Ovary (tissue), 9 donors: Measurements from ENCODE around the gene LGI2. TPM values are rescaled to one million over a fixed set of nuclear protein-coding genes. Genes with fewer than 3 reads are reported as not detected.
"Not testable (repeated sequence)": the region's sequence is repeated elsewhere in the genome, so short reads cannot be mapped to it uniquely, and the experiment has no call there.

ENCODE experiments used
- DNase-seq, 5 donors: peaks; one replicate each; pipeline ENCODE4 v3.0.0-alpha.2; 2019 to 2020
- H3K27ac ChIP-seq, 2 donors: fragments of 200-600 bp; one replicate each; pipeline versions ENCODE4 v1.5.1 to v1.8.0; 2019 to 2022
- H3K27me3 ChIP-seq: fragments of 200-600 bp; one replicate; pipeline ENCODE4 v1.8.0; 2022
- H3K36me3 ChIP-seq: fragments of 200-600 bp; sonication (generic); one replicate; pipeline ENCODE4 v1.5.1; 2019
- H3K4me1 ChIP-seq: one replicate; pipeline ENCODE4 v1.8.1; 2013; ENCODE audit warnings: mild to moderate bottlenecking, moderate library complexity; ENCODE audit not compliant: insufficient read depth
- H3K4me3 ChIP-seq: fragments of 200-600 bp; sonication (generic); one replicate; pipeline ENCODE4 v1.5.1; 2017
- H3K9me3 ChIP-seq, 2 donors: fragments of 200-600 bp in 1 of 2; sonication (generic) in 1 of 2; one replicate each; pipeline versions ENCODE4 v1.5.1 to v1.8.1; 2013 to 2019; ENCODE audit warnings: mild to moderate bottlenecking in 1 of 2, moderate library complexity in 1 of 2
- EP300 ChIP-seq: sonication (generic); formaldehyde crosslinking; IDR thresholded peaks from one replicate; pipeline ENCODE4 v1.6.1; 2017; ENCODE audit warnings: antibody characterized with exemption
- POLR2A ChIP-seq: fragments of 450-650 bp; IDR thresholded peaks from one replicate; pipeline ENCODE4 v1.6.1; 2017; ENCODE audit warnings: antibody characterized with exemption, mild to moderate bottlenecking, moderate library complexity
- WGBS, 3 donors: extraction: QIAGEN DNeasy Blood & Tissue Kit in 1 of 3; methylation state at CpG; one replicate each; pipeline versions ENCODE4 v1.1.5 to v1.1.7; 2013 to 2017; 5-methylcytosine and 5-hydroxymethylcytosine counted together
- intact Hi-C, 4 donors: fragments of 100-400 bp; cut with DNase I; formaldehyde crosslinking; loops; one replicate each; pipeline versions ENCODE4 v1.11.0 to v1.15.1; 2022 to 2023
- polyA plus RNA-seq, 2 donors: library from polyadenylated mRNA; stranded (reverse); fragments of 200-250 nt in 1 of 2; fragments of 350-450 nt in 1 of 2; fragmentation: Illumina TruSeq in 1 of 2; extraction: RNeasy Lipid Tissue Mini Kit (QIAGEN cat#74804) in 1 of 2; gene quantifications; one replicate each; pipeline ENCODE4 v1.2.3, GENCODE V29; 2013 to 2014
- total RNA-seq, 7 donors: library from RNA; depleted of rRNA in 2 of 7; stranded (reverse); fragments of >200 nt in 2 of 7; fragmentation: NEBNext Ultra II Directional in 3 of 7; extraction: Animal tissue kit (Norgen Biotek cat#: 25700) in 3 of 7; gene quantifications; one replicate each; pipeline versions ENCODE4 v1.1.0 to v1.2.4, GENCODE V29; 2016 to 2023
- TF ChIP-seq, protein P1 (sequence below), 3 donors: fragments of 450-650 bp in 2 of 3; fragments of 200-600 bp in 1 of 3; IDR thresholded peaks; one replicate each; pipeline versions ENCODE4 v1.5.1 to v1.8.0; 2016 to 2022; ENCODE audit warnings: antibody characterized with exemption in 3 of 3, mild to moderate bottlenecking in 1 of 3
- donor health status: DM: no; HTN: no; CAD: no; lungs with moderate emphysema.
- donor health status: DM: no; HTN: no; CAD: no.
- donor health status: Bipolar disorder and iron deficiency.
- donor health status: DM: yes; HTN: yes; CAD: no.
- donor health status: DM: no; HTN: no; CAD: no.
- donor health status: DM: yes; HTN: yes; CAD: no.

The LGI2 gene
- total and polyA plus RNA-seq, 9 donors, result 0.36 to 19.8 (median 1.9) TPM

DNA sequence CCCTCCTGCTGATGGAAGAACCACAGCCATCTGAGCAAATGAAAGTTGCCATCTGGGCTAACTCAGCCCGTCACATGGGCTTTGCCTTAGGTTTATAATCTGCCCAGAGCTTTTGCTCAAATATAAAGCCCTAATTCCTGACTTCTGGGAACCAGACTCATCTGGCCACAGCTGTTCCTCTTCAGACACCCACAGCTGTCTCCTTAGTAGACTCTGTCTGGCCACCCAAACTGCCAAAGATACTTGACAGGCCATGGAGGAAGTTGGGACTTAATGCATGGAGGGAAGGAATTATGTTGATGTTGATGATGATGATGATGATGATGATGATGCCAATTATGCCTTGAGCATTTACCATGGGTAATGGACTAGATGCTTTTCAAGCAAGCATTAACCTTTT, 8.0 kb downstream of the LGI2 start:
- H3K9me3 ChIP-seq, result no peaks in the 10 kb centered on the region
- no peak for DNase-seq
- H3K4me1 ChIP-seq, result no peaks in the 10 kb centered on the region
- no peaks in the 10 kb centered on the region for H3K36me3 ChIP-seq
- WGBS, 3 donors, result 83 to 95% (median 92%) methylated on average over 1 of the region's 1 CpG
- no peaks in the 10 kb centered on the region for H3K27me3 ChIP-seq
- TF ChIP-seq POLR2A, result no peak
- TF ChIP-seq EP300, result no peak
- TF ChIP-seq, protein P1, sequence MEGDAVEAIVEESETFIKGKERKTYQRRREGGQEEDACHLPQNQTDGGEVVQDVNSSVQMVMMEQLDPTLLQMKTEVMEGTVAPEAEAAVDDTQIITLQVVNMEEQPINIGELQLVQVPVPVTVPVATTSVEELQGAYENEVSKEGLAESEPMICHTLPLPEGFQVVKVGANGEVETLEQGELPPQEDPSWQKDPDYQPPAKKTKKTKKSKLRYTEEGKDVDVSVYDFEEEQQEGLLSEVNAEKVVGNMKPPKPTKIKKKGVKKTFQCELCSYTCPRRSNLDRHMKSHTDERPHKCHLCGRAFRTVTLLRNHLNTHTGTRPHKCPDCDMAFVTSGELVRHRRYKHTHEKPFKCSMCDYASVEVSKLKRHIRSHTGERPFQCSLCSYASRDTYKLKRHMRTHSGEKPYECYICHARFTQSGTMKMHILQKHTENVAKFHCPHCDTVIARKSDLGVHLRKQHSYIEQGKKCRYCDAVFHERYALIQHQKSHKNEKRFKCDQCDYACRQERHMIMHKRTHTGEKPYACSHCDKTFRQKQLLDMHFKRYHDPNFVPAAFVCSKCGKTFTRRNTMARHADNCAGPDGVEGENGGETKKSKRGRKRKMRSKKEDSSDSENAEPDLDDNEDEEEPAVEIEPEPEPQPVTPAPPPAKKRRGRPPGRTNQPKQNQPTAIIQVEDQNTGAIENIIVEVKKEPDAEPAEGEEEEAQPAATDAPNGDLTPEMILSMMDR (IDR thresholded peaks at IDR 0.05), result no peak
- H3K27ac ChIP-seq, result no peak overlapping the region
- intact Hi-C loops, result no loop called here
- H3K4me3 ChIP-seq, result no peak overlapping the region

DNA sequence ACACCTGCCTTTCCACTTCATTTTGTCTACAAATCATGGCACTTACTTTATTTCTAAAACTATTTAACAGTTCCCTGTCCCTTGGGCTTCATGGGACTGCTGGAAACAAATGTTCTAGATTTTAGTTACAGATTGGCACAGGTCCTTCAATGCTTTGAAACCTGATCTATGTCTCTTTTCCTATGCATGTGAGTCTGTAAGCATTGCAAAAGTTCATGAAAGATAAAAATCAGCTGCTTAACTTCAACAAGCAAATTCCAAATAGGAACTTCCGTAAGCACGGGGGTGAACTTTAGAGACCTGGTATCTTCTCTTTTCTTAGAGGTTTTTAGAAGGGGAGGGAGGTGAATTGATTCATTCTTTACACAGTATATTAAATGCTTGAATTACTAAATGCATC, 9.5 kb downstream of the LGI2 start:
- DNase-seq, result no peak
- Histone ChIP-seq H3K4me1 (no peaks in the 10 kb centered on the region), H3K9me3 (no peaks in the 10 kb centered on the region), H3K4me3 (no peak overlapping the region), H3K27ac (no peak overlapping the region), H3K36me3 (no peaks in the 10 kb centered on the region), H3K27me3 (no peaks in the 10 kb centered on the region)
- 79 to 85% (median 81%) methylated on average over 2 of the region's 2 CpGs for WGBS, 3 donors
- TF ChIP-seq POLR2A (no peak), EP300 (no peak)
- TF ChIP-seq, protein P1 (IDR thresholded peaks at IDR 0.05), result no peak
- intact Hi-C loops, result no loop called here

DNA sequence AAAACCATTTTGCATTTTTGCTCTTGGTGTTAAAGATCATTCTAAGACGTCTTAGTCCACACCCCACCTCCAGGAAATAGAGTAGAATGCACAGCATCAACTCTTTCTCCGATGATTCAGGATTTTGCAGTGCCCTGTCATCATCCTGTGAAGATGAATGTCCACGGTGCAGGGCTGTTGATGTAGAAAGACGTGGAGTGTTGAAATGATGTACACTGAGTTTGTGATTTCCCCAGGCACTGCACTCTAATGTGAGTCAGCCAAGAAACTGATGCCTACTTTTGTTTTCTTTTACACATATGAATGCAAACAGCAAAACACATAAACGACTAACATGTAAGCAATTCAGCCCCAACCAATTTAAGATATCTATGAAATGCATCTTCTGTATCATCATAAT, 10.5 kb downstream of the LGI2 start:
- TF ChIP-seq EP300, result no peak
- no peak for TF ChIP-seq POLR2A
- TF ChIP-seq, protein P1 (IDR thresholded peaks at IDR 0.05), result no peak
- intact Hi-C loops, result no loop called here
- H3K4me3 ChIP-seq, result no peak overlapping the region
- WGBS, 3 donors, result 31 to 82% (median 69%) methylated on average over 5 of the region's 5 CpGs
- no peaks in the 10 kb centered on the region for H3K4me1 ChIP-seq
- no peaks in the 10 kb centered on the region for H3K9me3 ChIP-seq
- H3K27ac ChIP-seq, result no peak overlapping the region
- H3K27me3 ChIP-seq, result no peaks in the 10 kb centered on the region
- no peaks in the 10 kb centered on the region for H3K36me3 ChIP-seq
- DNase-seq, result no peak

DNA sequence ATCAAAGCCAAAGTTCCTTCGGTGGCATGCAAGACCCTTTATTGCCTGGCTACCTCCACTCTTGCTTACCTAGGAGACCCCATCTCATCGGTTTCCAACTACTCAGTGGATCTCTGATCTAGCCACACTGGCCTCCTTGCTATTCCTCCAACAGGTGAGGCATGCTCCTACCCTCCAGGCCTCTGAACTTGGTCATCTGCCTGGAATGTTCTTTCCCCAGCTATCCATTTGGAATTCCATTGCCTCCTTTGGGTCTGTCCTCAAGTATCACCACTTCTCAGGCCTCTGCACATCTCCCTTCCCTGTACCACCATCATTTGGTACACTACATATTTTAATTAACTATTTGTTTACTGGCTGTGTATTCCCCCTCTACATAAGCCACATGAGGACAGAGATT, 11.2 kb downstream of the LGI2 start:
- Histone ChIP-seq H3K4me3 (no peak overlapping the region), H3K27me3 (no peaks in the 10 kb centered on the region), H3K27ac (no peak overlapping the region), H3K9me3 (no peaks in the 10 kb centered on the region), H3K36me3 (no peaks in the 10 kb centered on the region), H3K4me1 (no peaks in the 10 kb centered on the region)
- TF ChIP-seq, protein P1 (IDR thresholded peaks at IDR 0.05), result no peak
- TF ChIP-seq EP300, result no peak
- TF ChIP-seq POLR2A, result no peak
- intact Hi-C loops, result no loop called here
- DNase-seq, result no peak
- 90 to 100% (median 91%) methylated on average over 2 of the region's 2 CpGs for WGBS, 3 donors

DNA sequence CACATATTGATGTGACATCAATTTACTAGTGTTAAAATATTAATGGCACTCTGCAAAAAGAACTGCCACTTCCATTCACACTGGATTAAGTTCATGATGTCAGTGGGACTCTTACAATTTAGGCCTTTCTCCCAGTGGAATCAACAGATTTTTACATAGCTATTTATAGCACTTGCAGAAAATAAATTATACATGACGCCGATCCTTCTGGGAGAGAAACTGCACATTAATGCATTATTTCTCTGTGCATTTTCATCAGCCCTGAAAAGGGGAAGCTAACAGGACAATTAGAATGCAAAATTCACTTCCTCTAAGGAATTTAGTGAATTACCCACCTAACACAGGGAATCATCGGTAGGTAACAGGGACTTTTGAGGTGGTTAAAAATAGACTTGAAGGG, 15.7 kb downstream of the LGI2 start:
- TF ChIP-seq, protein P1 (IDR thresholded peaks at IDR 0.05), result no peak
- TF ChIP-seq POLR2A (no peak), EP300 (no peak)
- Histone ChIP-seq H3K27ac (no peak overlapping the region), H3K9me3 (no peaks in the 10 kb centered on the region), H3K27me3 (no peaks in the 10 kb centered on the region), H3K4me3 (no peak overlapping the region), H3K4me1 (no peaks in the 10 kb centered on the region), H3K36me3 (no peaks in the 10 kb centered on the region)
- no peak for DNase-seq
- WGBS, 3 donors, result 63 to 69% (median 64%) methylated on average over 3 of the region's 3 CpGs
- intact Hi-C loops, result no loop called here

DNA sequence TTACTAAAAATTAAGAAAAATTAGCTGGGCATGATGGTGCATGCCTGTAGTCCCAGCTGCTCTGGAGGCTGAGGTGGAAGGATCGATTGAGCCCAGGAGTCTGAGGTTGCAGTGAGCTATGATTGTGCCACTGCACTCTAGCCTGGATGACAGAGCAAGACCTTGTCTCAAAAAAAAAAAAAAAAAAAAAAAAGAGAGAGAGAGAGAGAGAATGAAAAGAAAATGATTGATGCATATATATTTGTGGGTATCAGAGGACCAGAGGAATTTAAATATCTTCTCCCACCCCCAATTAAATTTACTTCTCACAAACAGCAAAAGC, 16.1 kb downstream of the LGI2 start:
- DNase-seq, intact Hi-C loops, H3K4me3 ChIP-seq, H3K4me1 ChIP-seq, H3K27ac ChIP-seq, H3K27me3 ChIP-seq, H3K9me3 ChIP-seq, H3K36me3 ChIP-seq: not testable (repeated sequence)
- 63 to 96% (median 82%) methylated on average over 1 of the region's 1 CpG for WGBS, 3 donors
